GM19238 (cell line): ENCODE data around the gene SNX17.
"Not testable (repeated sequence)": the region's sequence is repeated elsewhere in the genome, so short reads cannot be mapped to it uniquely, and the experiment has no call there.

Experiments used
- DNase-seq: peaks from one replicate; pipeline ENCODE4 v3.0.0; 2011; ENCODE audit warnings: low spot score; ENCODE audit not compliant: insufficient read length

SNX17 gene

GRCh38 chr2:27370026-27370815, at the start of gene SNX17, which contains the start of gene EIF2B4:
Gene SNX17 (plus strand): TSS chr2:27370616. CDS start chr2:27370744, 128 bp downstream.
Gene EIF2B4 (minus strand): TSS chr2:27370338. CDS start chr2:27370314, 24 bp downstream.
- peak; percentile 91 for DNase-seq

GRCh38 chr2:27320958-27321543, 49.4 kb upstream of the SNX17 start:
- DNase-seq = no peak

GRCh38 chr2:27322301-27322765, 48.1 kb upstream of the SNX17 start:
- peak; percentile 24 for DNase-seq

GRCh38 chr2:27322766-27323595, 47.4 kb upstream of the SNX17 start, which contains the start of gene MPV17:
Gene MPV17 (minus strand): TSS chr2:27323097. CDS start chr2:27322517, 580 bp downstream.
- DNase-seq = peak; percentile 98

GRCh38 chr2:27323596-27324285, 46.7 kb upstream of the SNX17 start:
- DNase-seq = no peak

GRCh38 chr2:27324720-27325119, 45.7 kb upstream of the SNX17 start:
- no peak for DNase-seq

- no peak for DNase-seq
Observed at GRCh38 chr2:27335311-27335710, 35.1 kb upstream of the SNX17 start.

- no peak for DNase-seq
Observed at GRCh38 chr2:27336173-27336572, 34.2 kb upstream of the SNX17 start.

- no peak for DNase-seq
Observed at GRCh38 chr2:27347641-27348040, 22.8 kb upstream of the SNX17 start.

GRCh38 chr2:27350106-27350693, 20.2 kb upstream of the SNX17 start:
- DNase-seq = no peak

- DNase-seq = no peak
Observed at GRCh38 chr2:27351802-27352598, 18.4 kb upstream of the SNX17 start.

- not testable (repeated sequence) for DNase-seq
Observed at GRCh38 chr2:27353386-27353761, 17.0 kb upstream of the SNX17 start.

- DNase-seq = no peak
Observed at GRCh38 chr2:27353762-27354596, 16.4 kb upstream of the SNX17 start.

GRCh38 chr2:27354597-27354927, 15.9 kb upstream of the SNX17 start:
- DNase-seq = no peak

- DNase-seq = peak; percentile 49
Observed at GRCh38 chr2:27356056-27356381, 14.4 kb upstream of the SNX17 start.

- peak; percentile 86 for DNase-seq
Observed at GRCh38 chr2:27356382-27357181, 13.8 kb upstream of the SNX17 start, which contains the start of gene GTF3C2. Gene GTF3C2 (minus strand): TSS chr2:27356764. CDS start chr2:27343554, 13,210 bp downstream.

- no peak for DNase-seq
Observed at GRCh38 chr2:27362678-27363420, 7.6 kb upstream of the SNX17 start.

GRCh38 chr2:27363933-27364332, 6.5 kb upstream of the SNX17 start:
- DNase-seq = no peak
